Measurements from ENCODE around the gene AMFR. TPM values are rescaled to one million over a fixed set of nuclear protein-coding genes. Genes with fewer than 3 reads are reported as not detected.

Gene AMFR
- total RNA-seq, 1 experiment from 2014 or later: 89.4 TPM

- POLR2A ChIA-PET (ENCODE audit: unreplicated experiment): no interaction called here
- intact Hi-C loops (cut with micrococcal nuclease; ENCODE audit: unreplicated experiment): no loop called here
- CTCF ChIA-PET: no interaction called here
Measured at GRCh38 chr16:56387396-56387795, 37.9 kb downstream of the AMFR start.

GRCh38 chr16:56384074-56384721, 41.1 kb downstream of the AMFR start:
- POLR2A ChIA-PET (ENCODE audit: unreplicated experiment): no interaction called here

More at GRCh38 chr16:56387396-56387795, 37.9 kb downstream of the AMFR start:
- no peak overlapping the region for H3K4me2 ChIP-seq
- H3K27me3 ChIP-seq (ENCODE audit: insufficient read depth, low read depth): no peaks in the 10 kb centered on the region
- no peak overlapping the region for H2AFZ ChIP-seq
- H3K79me2 ChIP-seq (ENCODE audit: low read depth): no peaks in the 10 kb centered on the region
- no peak for DNase-seq
- no peak for TF ChIP-seq EZH2 (IDR thresholded peaks at IDR 0.05; ENCODE audit: low read depth)
- TF ChIP-seq, protein P1, sequence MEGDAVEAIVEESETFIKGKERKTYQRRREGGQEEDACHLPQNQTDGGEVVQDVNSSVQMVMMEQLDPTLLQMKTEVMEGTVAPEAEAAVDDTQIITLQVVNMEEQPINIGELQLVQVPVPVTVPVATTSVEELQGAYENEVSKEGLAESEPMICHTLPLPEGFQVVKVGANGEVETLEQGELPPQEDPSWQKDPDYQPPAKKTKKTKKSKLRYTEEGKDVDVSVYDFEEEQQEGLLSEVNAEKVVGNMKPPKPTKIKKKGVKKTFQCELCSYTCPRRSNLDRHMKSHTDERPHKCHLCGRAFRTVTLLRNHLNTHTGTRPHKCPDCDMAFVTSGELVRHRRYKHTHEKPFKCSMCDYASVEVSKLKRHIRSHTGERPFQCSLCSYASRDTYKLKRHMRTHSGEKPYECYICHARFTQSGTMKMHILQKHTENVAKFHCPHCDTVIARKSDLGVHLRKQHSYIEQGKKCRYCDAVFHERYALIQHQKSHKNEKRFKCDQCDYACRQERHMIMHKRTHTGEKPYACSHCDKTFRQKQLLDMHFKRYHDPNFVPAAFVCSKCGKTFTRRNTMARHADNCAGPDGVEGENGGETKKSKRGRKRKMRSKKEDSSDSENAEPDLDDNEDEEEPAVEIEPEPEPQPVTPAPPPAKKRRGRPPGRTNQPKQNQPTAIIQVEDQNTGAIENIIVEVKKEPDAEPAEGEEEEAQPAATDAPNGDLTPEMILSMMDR (conservative IDR thresholded peaks at IDR 0.05): no peak
- no TSS peak for BruUV-seq (replicated peaks)
- no peaks in the 10 kb centered on the region for H4K20me1 ChIP-seq (ENCODE audit: insufficient read depth)
- H3K27ac ChIP-seq: no peak overlapping the region
- H3K4me3 ChIP-seq: no peak overlapping the region
- no peaks in the 10 kb centered on the region for H3K9me3 ChIP-seq (ENCODE audit: insufficient read depth, low read depth)
- peaks cover 8% of the 10 kb centered on the region for H3K36me3 ChIP-seq (ENCODE audit: low read depth)
- peaks cover 12% of the 10 kb centered on the region for H3K4me1 ChIP-seq (replicated peaks; ENCODE audit: insufficient read depth)
- H3F3A ChIP-seq (ENCODE audit: insufficient read depth, low read depth): peaks cover 12% of the 10 kb centered on the region
- H3K9me2 ChIP-seq (ENCODE audit: insufficient read depth): no peaks in the 10 kb centered on the region

DNA sequence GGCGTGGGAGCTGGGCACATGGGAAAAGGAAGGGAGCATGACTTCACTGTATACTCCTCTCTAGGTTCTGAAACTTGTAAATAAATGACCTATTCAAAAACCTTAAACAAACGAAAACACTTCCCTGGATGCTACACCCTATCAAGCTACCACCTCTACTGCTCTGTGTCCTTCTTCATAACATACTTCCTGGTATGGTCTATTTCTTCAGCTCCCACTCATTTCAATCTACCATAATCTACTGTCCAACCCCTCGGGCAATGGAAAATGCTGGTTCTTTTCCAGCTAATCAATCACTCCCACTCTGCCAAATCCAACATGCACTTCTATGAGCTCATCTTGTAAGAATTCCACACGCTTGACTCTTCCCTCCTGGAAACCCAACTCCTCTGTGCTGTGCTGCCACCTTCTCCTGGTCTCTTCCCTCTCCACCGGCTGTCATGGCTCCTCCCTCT, 42.4 kb downstream of the AMFR start:
- H3K27me3 ChIP-seq (ENCODE audit: insufficient read depth, low read depth): no peaks in the 10 kb centered on the region
- no peak overlapping the region for H3K4me3 ChIP-seq
- ChIA-PET CTCF (interaction anchor here (0.7 to 0.8 kb wide), 4 partner anchors 22 to 431 kb away, joined by 3 to 4 read pairs (median 3); no protein-coding TSS in a partner anchor), POLR2A (ENCODE audit: unreplicated experiment) (no interaction called here)
- H4K20me1 ChIP-seq (ENCODE audit: insufficient read depth): no peaks in the 10 kb centered on the region
- H3K4me1 ChIP-seq (replicated peaks; ENCODE audit: insufficient read depth): peaks cover 17% of the 10 kb centered on the region
- intact Hi-C loops (cut with micrococcal nuclease; ENCODE audit: unreplicated experiment): no loop called here
- peaks cover 20% of the 10 kb centered on the region for H3F3A ChIP-seq (ENCODE audit: insufficient read depth, low read depth)
- H3K4me2 ChIP-seq: peak overlapping the region; percentile 29; the same call in 1 of the 2 replicates
- H3K79me2 ChIP-seq (ENCODE audit: low read depth): 0 out of 2 replicates have a peak, but pooled peaks cover 10% of the 10 kb centered on the region
- H2AFZ ChIP-seq: no peak overlapping the region
- H3K27ac ChIP-seq: peak overlapping the region; percentile 63
- TF ChIP-seq, protein P1 (conservative IDR thresholded peaks at IDR 0.05): no peak
- TF ChIP-seq EZH2 (IDR thresholded peaks at IDR 0.05; ENCODE audit: low read depth): no peak
- H3K36me3 ChIP-seq (ENCODE audit: low read depth): peaks cover 39% of the 10 kb centered on the region
- BruUV-seq (replicated peaks): no TSS peak
- no peaks in the 10 kb centered on the region; the same call in 1 of the 2 replicates for H3K9me2 ChIP-seq (ENCODE audit: insufficient read depth)
- H3K9me3 ChIP-seq (ENCODE audit: insufficient read depth, low read depth): peaks cover 16% of the 10 kb centered on the region
- peak; percentile 55 to 92 for DNase-seq

More at GRCh38 chr16:56384074-56384721, 41.1 kb downstream of the AMFR start:
- Histone ChIP-seq H4K20me1 (ENCODE audit: insufficient read depth) (no peaks in the 10 kb centered on the region), H3K4me1 (replicated peaks; ENCODE audit: insufficient read depth) (peaks cover 17% of the 10 kb centered on the region), H2AFZ (no peak overlapping the region), H3K4me3 (no peak overlapping the region), H3K79me2 (ENCODE audit: low read depth) (0 out of 2 replicates have a peak, but pooled peaks cover 6% of the 10 kb centered on the region), H3K4me2 (no peak overlapping the region), H3K9me2 (ENCODE audit: insufficient read depth) (no peaks in the 10 kb centered on the region), H3K27me3 (ENCODE audit: insufficient read depth, low read depth) (no peaks in the 10 kb centered on the region), H3F3A (ENCODE audit: insufficient read depth, low read depth) (peaks cover 19% of the 10 kb centered on the region), H3K36me3 (ENCODE audit: low read depth) (peaks cover 35% of the 10 kb centered on the region), H3K27ac (no peak overlapping the region), H3K9me3 (ENCODE audit: insufficient read depth, low read depth) (peaks cover 16% of the 10 kb centered on the region)
- no peak for DNase-seq
- TF ChIP-seq EZH2 (IDR thresholded peaks at IDR 0.05; ENCODE audit: low read depth): no peak
- TF ChIP-seq, protein P1 (conservative IDR thresholded peaks at IDR 0.05): no peak
- intact Hi-C loops (cut with micrococcal nuclease; ENCODE audit: unreplicated experiment): no loop called here
- no TSS peak for BruUV-seq (replicated peaks)
- CTCF ChIA-PET: no interaction called here
